PFSK-1 (cell line): ENCODE results near the gene TRIM32.

ENCODE experiments used
- FOXP2 ChIP-seq: optimal IDR thresholded peaks from 2 replicates; pipeline ENCODE3; 2011; ENCODE audit warnings: borderline replicate concordance, control low read depth, inconsistent platforms; ENCODE audit not compliant: insufficient read depth; ENCODE audit errors: extremely low read length, extremely low read depth
- POLR2AphosphoS5 ChIP-seq: IDR thresholded peaks from 2 replicates; pipeline ENCODE4 v1.6.1; 2012; ENCODE audit warnings: low read depth, mild to moderate bottlenecking, control low read depth, low read length, moderate library complexity
- REST ChIP-seq, 2 experiments: IDR thresholded peaks; 2 replicates each; pipeline versions ENCODE4 v1.6.1 to v1.8.0; 2011 to 2012; ENCODE audit warnings: low read depth in 2 of 2, low read length in 2 of 2, control low read depth in 1 of 2, inconsistent platforms in 1 of 2, mild to moderate bottlenecking in 1 of 2, moderate library complexity in 1 of 2; ENCODE audit not compliant: insufficient read depth in 1 of 2
- SIN3A ChIP-seq: IDR thresholded peaks from 2 replicates; pipeline ENCODE4 v1.6.1; 2012; ENCODE audit warnings: mild to moderate bottlenecking, low read length, moderate library complexity, borderline replicate concordance; ENCODE audit not compliant: insufficient read depth
- TAF1 ChIP-seq: IDR thresholded peaks from 2 replicates; pipeline ENCODE4 v1.6.1; 2012; ENCODE audit warnings: low read length, control low read depth, borderline replicate concordance; ENCODE audit not compliant: insufficient read depth

Gene TRIM32

GRCh38 chr9:116692616-116693015, 5.5 kb downstream of the TRIM32 start:
- TF ChIP-seq TAF1: no peak
- TF ChIP-seq POLR2AphosphoS5: no peak
- no peak for TF ChIP-seq FOXP2
- TF ChIP-seq SIN3A: no peak
- TF ChIP-seq REST (IDR thresholded peaks at IDR 0.05; ENCODE audit: insufficient read depth in 1 of 2, low read depth in 2 of 2, low read length in 2 of 2): no peak

GRCh38 chr9:116693233-116693731, 6.2 kb downstream of the TRIM32 start:
- TF ChIP-seq POLR2AphosphoS5 (no peak), REST (IDR thresholded peaks at IDR 0.05; ENCODE audit: insufficient read depth in 1 of 2, low read depth in 2 of 2, low read length in 2 of 2) (no peak), FOXP2 (no peak), SIN3A (no peak), TAF1 (no peak)

GRCh38 chr9:116694785-116695291, 7.7 kb downstream of the TRIM32 start:
- TF ChIP-seq TAF1 (no peak), REST (IDR thresholded peaks at IDR 0.05; ENCODE audit: insufficient read depth in 1 of 2, low read depth in 2 of 2, low read length in 2 of 2) (no peak), FOXP2 (no peak), SIN3A (no peak)

GRCh38 chr9:116695438-116695837, 8.3 kb downstream of the TRIM32 start:
- TF ChIP-seq POLR2AphosphoS5: no peak
- no peak for TF ChIP-seq REST (IDR thresholded peaks at IDR 0.05; ENCODE audit: insufficient read depth in 1 of 2, low read depth in 2 of 2, low read length in 2 of 2)
- TF ChIP-seq TAF1: no peak
- TF ChIP-seq SIN3A: no peak
- TF ChIP-seq FOXP2: no peak

- TF ChIP-seq POLR2AphosphoS5 (no peak), TAF1 (no peak), REST (IDR thresholded peaks at IDR 0.05; ENCODE audit: insufficient read depth in 1 of 2, low read depth in 2 of 2, low read length in 2 of 2) (no peak), FOXP2 (no peak), SIN3A (no peak)
These were observed 10.3 kb downstream of the TRIM32 start for GRCh38 chr9:116697362-116697761.
